ENCODE results near the gene SYTL5. TPM values are rescaled to one million over a fixed set of nuclear protein-coding genes. Genes with fewer than 3 reads are reported as not detected.

Gene SYTL5
- total RNA-seq, 6 experiments from 2014 or later = 0.10 to 0.21 (median 0.16) TPM

DNA sequence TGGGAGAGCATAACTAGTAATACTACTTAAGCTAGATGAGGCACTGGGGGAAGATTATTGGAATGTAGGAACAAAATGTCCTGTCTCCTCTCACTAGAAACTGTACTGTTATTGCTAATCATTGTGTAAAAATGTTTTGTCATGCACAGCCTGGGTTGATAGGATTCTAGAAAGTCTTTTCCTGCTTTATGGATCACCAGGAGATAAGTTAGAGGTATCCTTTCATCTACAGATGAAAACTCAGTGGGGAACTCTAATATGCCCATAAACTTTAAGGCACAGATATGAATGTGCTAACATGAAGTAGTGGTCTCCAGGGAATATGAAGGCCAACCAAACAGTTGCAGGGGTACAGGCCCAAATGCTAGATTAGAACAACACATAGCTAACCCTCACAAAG is 156.8 kb downstream of the SYTL5 start:
- H3K27me3 Mint-ChIP-seq (ENCODE audit: insufficient read depth) = no peaks in the 10 kb centered on the region
- no peak overlapping the region for H3K27ac Mint-ChIP-seq
- H3K4me3 Mint-ChIP-seq = no peak overlapping the region
- no peak for DNase-seq
- no peaks in the 10 kb centered on the region for H3K9me3 Mint-ChIP-seq
- H3K4me1 Mint-ChIP-seq (ENCODE audit: low read depth) = no peaks in the 10 kb centered on the region
- TF ChIP-seq, protein P1, sequence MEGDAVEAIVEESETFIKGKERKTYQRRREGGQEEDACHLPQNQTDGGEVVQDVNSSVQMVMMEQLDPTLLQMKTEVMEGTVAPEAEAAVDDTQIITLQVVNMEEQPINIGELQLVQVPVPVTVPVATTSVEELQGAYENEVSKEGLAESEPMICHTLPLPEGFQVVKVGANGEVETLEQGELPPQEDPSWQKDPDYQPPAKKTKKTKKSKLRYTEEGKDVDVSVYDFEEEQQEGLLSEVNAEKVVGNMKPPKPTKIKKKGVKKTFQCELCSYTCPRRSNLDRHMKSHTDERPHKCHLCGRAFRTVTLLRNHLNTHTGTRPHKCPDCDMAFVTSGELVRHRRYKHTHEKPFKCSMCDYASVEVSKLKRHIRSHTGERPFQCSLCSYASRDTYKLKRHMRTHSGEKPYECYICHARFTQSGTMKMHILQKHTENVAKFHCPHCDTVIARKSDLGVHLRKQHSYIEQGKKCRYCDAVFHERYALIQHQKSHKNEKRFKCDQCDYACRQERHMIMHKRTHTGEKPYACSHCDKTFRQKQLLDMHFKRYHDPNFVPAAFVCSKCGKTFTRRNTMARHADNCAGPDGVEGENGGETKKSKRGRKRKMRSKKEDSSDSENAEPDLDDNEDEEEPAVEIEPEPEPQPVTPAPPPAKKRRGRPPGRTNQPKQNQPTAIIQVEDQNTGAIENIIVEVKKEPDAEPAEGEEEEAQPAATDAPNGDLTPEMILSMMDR (IDR thresholded peaks at IDR 0.05) = no peak
- no peaks in the 10 kb centered on the region for H3K36me3 Mint-ChIP-seq (ENCODE audit: low read depth)

DNA sequence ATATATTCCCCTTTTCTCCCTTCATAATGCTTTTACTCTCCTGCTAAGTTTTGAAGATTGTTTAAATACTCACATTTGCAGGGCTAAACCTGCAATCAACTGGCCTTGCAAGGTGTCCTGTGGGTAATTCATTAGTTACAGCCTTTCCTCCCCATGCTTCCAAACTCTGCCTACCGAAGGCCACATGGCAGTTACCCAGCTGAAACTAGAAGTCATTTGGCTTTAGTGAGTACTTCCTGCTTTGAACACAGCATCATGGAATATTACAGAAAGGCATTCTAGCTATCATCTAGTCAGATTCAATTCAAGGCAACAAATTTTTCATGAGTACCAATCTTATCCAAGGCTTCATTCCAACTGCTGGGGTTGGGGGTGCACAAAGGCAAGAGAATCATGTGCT is 158.7 kb downstream of the SYTL5 start:
- H3K4me1 Mint-ChIP-seq (ENCODE audit: low read depth) = no peaks in the 10 kb centered on the region
- H3K27me3 Mint-ChIP-seq (ENCODE audit: insufficient read depth) = no peaks in the 10 kb centered on the region; the same call in 1 of the 2 replicates
- H3K9me3 Mint-ChIP-seq = no peaks in the 10 kb centered on the region
- no peak for DNase-seq
- TF ChIP-seq, protein P1 (IDR thresholded peaks at IDR 0.05) = no peak
- no peak overlapping the region for H3K4me3 Mint-ChIP-seq
- no peaks in the 10 kb centered on the region for H3K36me3 Mint-ChIP-seq (ENCODE audit: low read depth)
- H3K27ac Mint-ChIP-seq = no peak overlapping the region

DNA sequence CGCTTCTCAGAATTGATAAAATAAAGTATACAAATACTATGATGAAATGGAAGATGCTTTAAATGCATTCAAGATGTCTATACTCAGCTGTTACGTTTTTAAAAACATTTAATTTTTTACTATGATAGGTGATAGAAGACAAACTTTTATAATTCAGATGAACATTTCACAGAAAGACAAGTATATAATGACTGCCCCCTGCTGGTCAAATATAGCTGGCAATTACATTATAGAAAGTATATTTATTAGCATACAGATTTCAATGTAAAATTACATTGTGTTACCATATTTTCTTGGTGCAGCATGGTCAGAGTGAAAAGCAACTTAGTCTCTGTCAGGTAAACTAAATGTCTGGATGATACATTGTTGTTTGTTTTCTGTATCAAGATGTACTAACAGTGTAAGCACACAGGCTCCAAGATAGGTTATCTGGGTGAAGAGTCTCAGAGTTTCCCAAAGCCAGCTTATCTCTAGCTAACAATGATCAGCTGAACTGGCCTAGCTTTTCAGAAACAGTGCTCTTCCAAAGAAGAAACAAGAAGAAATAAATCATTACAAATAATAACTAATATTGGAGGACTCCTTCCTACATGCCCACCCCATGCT is 160.2 kb downstream of the SYTL5 start:
- Mint-ChIP-seq H3K27me3 (ENCODE audit: insufficient read depth) (peaks cover 1% of the 10 kb centered on the region; the same call in 1 of the 2 replicates), H3K36me3 (ENCODE audit: low read depth) (no peaks in the 10 kb centered on the region), H3K27ac (no peak overlapping the region), H3K4me1 (ENCODE audit: low read depth) (no peaks in the 10 kb centered on the region), H3K9me3 (no peaks in the 10 kb centered on the region), H3K4me3 (no peak overlapping the region)
- TF ChIP-seq, protein P1 (IDR thresholded peaks at IDR 0.05) = peak; percentile 86
- DNase-seq = peak; percentile 11

DNA sequence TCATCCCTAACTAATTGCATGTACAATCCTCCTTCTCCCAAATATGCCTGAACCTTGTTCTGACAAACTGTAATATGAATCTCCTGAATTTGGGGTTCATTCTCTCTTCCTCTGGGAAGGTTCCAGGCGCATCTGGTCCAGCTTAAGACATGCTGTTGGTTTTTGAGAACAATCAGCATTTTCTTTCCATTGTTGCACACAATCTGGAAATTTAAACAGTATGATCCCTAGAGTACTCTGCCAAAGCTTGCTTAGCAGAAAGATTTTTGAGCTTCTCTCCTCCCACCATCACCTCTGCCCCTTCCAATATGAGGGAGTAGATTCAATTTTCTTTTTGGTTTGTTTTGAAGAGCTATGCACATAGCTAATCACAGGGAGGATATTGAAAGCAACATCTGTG is 164.2 kb downstream of the SYTL5 start:
- H3K27ac Mint-ChIP-seq = no peak overlapping the region
- TF ChIP-seq, protein P1 (IDR thresholded peaks at IDR 0.05) = no peak
- H3K4me1 Mint-ChIP-seq (ENCODE audit: low read depth) = peaks cover 6% of the 10 kb centered on the region; the same call in 1 of the 2 replicates
- DNase-seq = no peak
- no peaks in the 10 kb centered on the region for H3K9me3 Mint-ChIP-seq
- no peak overlapping the region for H3K4me3 Mint-ChIP-seq
- H3K27me3 Mint-ChIP-seq (ENCODE audit: insufficient read depth) = peaks cover 7% of the 10 kb centered on the region; the same call in 1 of the 2 replicates
- no peaks in the 10 kb centered on the region for H3K36me3 Mint-ChIP-seq (ENCODE audit: low read depth)

DNA sequence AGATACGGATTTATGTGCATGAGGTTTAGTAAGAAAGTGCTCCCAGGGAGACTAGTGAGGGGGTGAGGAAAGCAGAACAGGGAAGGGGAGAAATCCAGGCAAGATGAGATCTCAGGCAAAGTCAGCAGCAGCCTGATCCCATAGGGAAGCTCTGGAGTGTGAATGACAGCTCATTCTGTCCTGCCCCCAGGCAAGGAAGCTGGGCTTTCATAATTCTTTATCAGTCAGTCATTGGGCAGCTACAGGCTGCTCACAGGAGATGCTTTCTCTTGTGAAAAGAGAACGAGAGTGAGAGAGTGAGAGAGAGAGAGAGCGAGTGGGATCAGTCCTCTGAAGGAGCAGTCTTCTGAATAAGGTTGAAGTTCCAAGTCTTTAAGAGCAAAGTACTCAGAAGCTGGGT is 166.2 kb downstream of the SYTL5 start:
- Mint-ChIP-seq H3K27ac (peak overlapping the region; percentile 33; the same call in 1 of the 2 replicates), H3K9me3 (no peaks in the 10 kb centered on the region), H3K4me3 (no peak overlapping the region), H3K27me3 (ENCODE audit: insufficient read depth) (peaks cover 7% of the 10 kb centered on the region; the same call in 1 of the 2 replicates), H3K36me3 (ENCODE audit: low read depth) (no peaks in the 10 kb centered on the region), H3K4me1 (ENCODE audit: low read depth) (peaks cover 6% of the 10 kb centered on the region; the same call in 1 of the 2 replicates)
- TF ChIP-seq, protein P1 (IDR thresholded peaks at IDR 0.05) = no peak
- DNase-seq = peak; percentile 16
